ENCODE measurements around the gene WDFY2. TPM values are rescaled to one million over a fixed set of nuclear protein-coding genes. Genes with fewer than 3 reads are reported as not detected.

WDFY2 gene
- total RNA-seq, 1 experiment from 2014 or later = 4.1 TPM

GRCh38 chr13:51636349-51636890 is 52.2 kb downstream of the WDFY2 start:
- H3K9me3 ChIP-seq (ENCODE audit: low read length) = no peaks in the 10 kb centered on the region
- no peaks in the 10 kb centered on the region for H4K20me1 ChIP-seq (ENCODE audit: low read length)
- H3K4me3 ChIP-seq (ENCODE audit: low read length) = no peak overlapping the region; the same call in 1 of the 2 replicates
- peak overlapping the region; percentile 92 for H3K27ac ChIP-seq (ENCODE audit: low read length)
- BruUV-seq (replicated peaks) = no TSS peak
- ChIA-PET POLR2A (ENCODE audit: unreplicated experiment) (no interaction called here), CTCF (no interaction called here)
- intact Hi-C loops (cut with micrococcal nuclease) = loop anchor here (2.0 to 5.0 kb wide), 3 partner anchors 18 to 184 kb away; partner anchors contain the start of gene INTS6
- H3K9ac ChIP-seq (ENCODE audit: low read length) = peak overlapping the region; percentile 60
- peaks cover 72% of the 10 kb centered on the region for H3K79me2 ChIP-seq (ENCODE audit: low read length)
- no peaks in the 10 kb centered on the region for H3F3A ChIP-seq (ENCODE audit: low read length, unreplicated experiment)
- DNase-seq (peak; percentile 72), ATAC-seq (peak; percentile 67)
- TF ChIP-seq, protein P1, sequence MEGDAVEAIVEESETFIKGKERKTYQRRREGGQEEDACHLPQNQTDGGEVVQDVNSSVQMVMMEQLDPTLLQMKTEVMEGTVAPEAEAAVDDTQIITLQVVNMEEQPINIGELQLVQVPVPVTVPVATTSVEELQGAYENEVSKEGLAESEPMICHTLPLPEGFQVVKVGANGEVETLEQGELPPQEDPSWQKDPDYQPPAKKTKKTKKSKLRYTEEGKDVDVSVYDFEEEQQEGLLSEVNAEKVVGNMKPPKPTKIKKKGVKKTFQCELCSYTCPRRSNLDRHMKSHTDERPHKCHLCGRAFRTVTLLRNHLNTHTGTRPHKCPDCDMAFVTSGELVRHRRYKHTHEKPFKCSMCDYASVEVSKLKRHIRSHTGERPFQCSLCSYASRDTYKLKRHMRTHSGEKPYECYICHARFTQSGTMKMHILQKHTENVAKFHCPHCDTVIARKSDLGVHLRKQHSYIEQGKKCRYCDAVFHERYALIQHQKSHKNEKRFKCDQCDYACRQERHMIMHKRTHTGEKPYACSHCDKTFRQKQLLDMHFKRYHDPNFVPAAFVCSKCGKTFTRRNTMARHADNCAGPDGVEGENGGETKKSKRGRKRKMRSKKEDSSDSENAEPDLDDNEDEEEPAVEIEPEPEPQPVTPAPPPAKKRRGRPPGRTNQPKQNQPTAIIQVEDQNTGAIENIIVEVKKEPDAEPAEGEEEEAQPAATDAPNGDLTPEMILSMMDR (conservative IDR thresholded peaks at IDR 0.05; ENCODE audit: low read depth, low read length) = no peak
- TF ChIP-seq EZH2phosphoT487 (IDR thresholded peaks at IDR 0.05; ENCODE audit: borderline replicate concordance, low read length) (no peak), EZH2 (IDR thresholded peaks at IDR 0.05; ENCODE audit: low read length, unreplicated experiment) (no peak)
- H3K9me2 ChIP-seq (replicated peaks; ENCODE audit: low read length) = no peaks in the 10 kb centered on the region
- H3K4me2 ChIP-seq (ENCODE audit: low read length) = peak overlapping the region; percentile 44
- H3K4me1 ChIP-seq (ENCODE audit: insufficient read depth, low read length) = peaks cover 67% of the 10 kb centered on the region
- H2AFZ ChIP-seq (ENCODE audit: low read length) = no peak overlapping the region
- H3K36me3 ChIP-seq (ENCODE audit: low read depth, low read length) = no peaks in the 10 kb centered on the region
- no peaks in the 10 kb centered on the region for H3K27me3 ChIP-seq (ENCODE audit: low read length)

DNA sequence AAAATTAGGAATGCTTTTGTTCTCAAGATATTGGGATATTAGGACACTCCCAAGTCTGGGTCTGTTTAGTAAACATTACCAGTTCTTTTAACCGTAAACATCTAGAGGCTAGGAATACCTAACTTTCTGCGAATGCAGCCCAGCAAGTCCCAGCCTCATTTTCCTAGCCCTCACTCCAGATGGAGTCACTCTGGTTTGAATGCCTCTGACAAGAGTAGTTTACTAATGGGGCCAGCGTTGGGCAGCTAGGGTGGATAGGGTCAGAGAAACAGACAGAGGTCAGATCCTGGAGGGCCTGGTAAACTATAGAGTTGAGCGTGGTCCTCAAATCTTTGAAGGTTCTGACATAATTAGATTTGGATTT is 53.6 kb downstream of the WDFY2 start:
- no peak for DNase-seq
- intact Hi-C loops (cut with micrococcal nuclease) = loop anchor here (2.0 to 5.0 kb wide), 4 partner anchors 19 to 186 kb away; partner anchors contain the start of genes INTS6 and WDFY2
- no peak for ATAC-seq
- no peaks in the 10 kb centered on the region for H3K27me3 ChIP-seq (ENCODE audit: low read length)
- BruUV-seq (replicated peaks) = no TSS peak
- H3K4me1 ChIP-seq (ENCODE audit: insufficient read depth, low read length) = peaks cover 69% of the 10 kb centered on the region
- no peaks in the 10 kb centered on the region for H4K20me1 ChIP-seq (ENCODE audit: low read length)
- H3K9ac ChIP-seq (ENCODE audit: low read length) = peak overlapping the region; percentile 60
- peaks cover 71% of the 10 kb centered on the region for H3K79me2 ChIP-seq (ENCODE audit: low read length)
- no peaks in the 10 kb centered on the region for H3K9me2 ChIP-seq (replicated peaks; ENCODE audit: low read length)
- H3K4me2 ChIP-seq (ENCODE audit: low read length) = peak overlapping the region; percentile 78
- H3K36me3 ChIP-seq (ENCODE audit: low read depth, low read length) = no peaks in the 10 kb centered on the region
- no peaks in the 10 kb centered on the region for H3F3A ChIP-seq (ENCODE audit: low read length, unreplicated experiment)
- no peak for TF ChIP-seq EZH2phosphoT487 (IDR thresholded peaks at IDR 0.05; ENCODE audit: borderline replicate concordance, low read length)
- no peak for TF ChIP-seq EZH2 (IDR thresholded peaks at IDR 0.05; ENCODE audit: low read length, unreplicated experiment)
- TF ChIP-seq, protein P1 (conservative IDR thresholded peaks at IDR 0.05; ENCODE audit: low read depth, low read length) = no peak
- POLR2A ChIA-PET (ENCODE audit: unreplicated experiment) = interaction anchor here (1.1 kb wide), 1 partner anchor 185 kb away, joined by 7 read pairs; the partner anchor contains the start of gene INTS6
- no peak overlapping the region for H2AFZ ChIP-seq (ENCODE audit: low read length)
- peak overlapping the region; percentile 16; the same call in 1 of the 2 replicates for H3K4me3 ChIP-seq (ENCODE audit: low read length)
- CTCF ChIA-PET = no interaction called here
- H3K9me3 ChIP-seq (ENCODE audit: low read length) = no peaks in the 10 kb centered on the region
- H3K27ac ChIP-seq (ENCODE audit: low read length) = peak overlapping the region; percentile 92

All from PC-3 (cell line).